Endothelial cell (in vitro differentiated cells): ENCODE data around the gene C1QA. TPM values are rescaled to one million over a fixed set of nuclear protein-coding genes. Genes with fewer than 3 reads are reported as not detected.
A peak's percentile ranks its signal among the peaks of the same experiment; 100 is the strongest.

Experiments
- DNase-seq: peaks from one replicate; pipeline ENCODE4 v3.0.0; 2021; ENCODE audit warnings: low spot score
- H3K27ac Mint-ChIP-seq: one replicate; pipeline ENCODE4 v1.8.0; 2021; ENCODE audit warnings: mixed read lengths, inconsistent platforms; ENCODE audit not compliant: unreplicated experiment
- H3K27me3 Mint-ChIP-seq: one replicate; pipeline ENCODE4 v1.8.0; 2021; ENCODE audit warnings: mild to moderate bottlenecking, moderate library complexity, mixed read lengths, inconsistent platforms; ENCODE audit not compliant: unreplicated experiment
- H3K36me3 Mint-ChIP-seq: one replicate; pipeline ENCODE4 v1.8.0; 2021; ENCODE audit warnings: mild to moderate bottlenecking, low read depth, mixed read lengths, inconsistent platforms; ENCODE audit not compliant: unreplicated experiment
- H3K4me1 Mint-ChIP-seq: one replicate; pipeline ENCODE4 v1.8.0; 2021; ENCODE audit warnings: mild to moderate bottlenecking, mixed read lengths, inconsistent platforms; ENCODE audit not compliant: unreplicated experiment
- H3K4me3 Mint-ChIP-seq: one replicate; pipeline ENCODE4 v1.8.0; 2021; ENCODE audit warnings: mild to moderate bottlenecking, mixed read lengths, inconsistent platforms; ENCODE audit not compliant: unreplicated experiment
- H3K9me3 Mint-ChIP-seq: one replicate; pipeline ENCODE4 v1.8.0; 2021; ENCODE audit warnings: mixed read lengths, inconsistent platforms; ENCODE audit not compliant: unreplicated experiment
- total RNA-seq: library from RNA; stranded (reverse); fragmentation: NEBNext Ultra II Directional; extraction: Animal tissue kit (Norgen Biotek cat#: 25700); gene quantifications from one replicate; pipeline ENCODE4 v1.2.1, GENCODE V29; 2021; ENCODE audit not compliant: unreplicated experiment
- TF ChIP-seq, protein P1 (sequence below): fragments of 200-600 bp; sonication (generic); IDR thresholded peaks from one replicate; pipeline ENCODE4 v1.5.0; 2021; ENCODE audit warnings: antibody characterized with exemption; ENCODE audit not compliant: unreplicated experiment

Gene C1QA
- total RNA-seq, 1 donor from 2014 or later: not detected

DNA sequence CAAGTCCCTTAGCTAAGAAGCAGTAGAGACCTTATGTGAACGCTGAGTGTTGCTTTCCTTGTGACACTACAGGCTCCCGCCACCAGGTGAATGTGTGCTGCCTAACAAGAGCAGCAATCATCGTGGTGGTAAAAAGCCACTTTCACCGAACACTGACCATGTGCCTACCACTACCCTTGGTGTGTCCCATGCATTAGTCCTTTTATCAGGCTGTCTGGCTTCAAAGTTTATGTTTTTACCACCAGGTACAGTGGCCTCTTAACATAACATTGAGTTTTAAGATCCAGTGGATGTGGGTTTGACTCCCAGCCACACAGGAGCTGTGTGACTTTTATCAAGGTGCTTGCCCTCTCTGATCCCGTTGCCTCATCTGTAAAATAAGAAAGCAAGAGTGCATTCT, 18.3 kb downstream of the C1QA start:
- H3K9me3 Mint-ChIP-seq: no peaks in the 10 kb centered on the region
- TF ChIP-seq, protein P1, sequence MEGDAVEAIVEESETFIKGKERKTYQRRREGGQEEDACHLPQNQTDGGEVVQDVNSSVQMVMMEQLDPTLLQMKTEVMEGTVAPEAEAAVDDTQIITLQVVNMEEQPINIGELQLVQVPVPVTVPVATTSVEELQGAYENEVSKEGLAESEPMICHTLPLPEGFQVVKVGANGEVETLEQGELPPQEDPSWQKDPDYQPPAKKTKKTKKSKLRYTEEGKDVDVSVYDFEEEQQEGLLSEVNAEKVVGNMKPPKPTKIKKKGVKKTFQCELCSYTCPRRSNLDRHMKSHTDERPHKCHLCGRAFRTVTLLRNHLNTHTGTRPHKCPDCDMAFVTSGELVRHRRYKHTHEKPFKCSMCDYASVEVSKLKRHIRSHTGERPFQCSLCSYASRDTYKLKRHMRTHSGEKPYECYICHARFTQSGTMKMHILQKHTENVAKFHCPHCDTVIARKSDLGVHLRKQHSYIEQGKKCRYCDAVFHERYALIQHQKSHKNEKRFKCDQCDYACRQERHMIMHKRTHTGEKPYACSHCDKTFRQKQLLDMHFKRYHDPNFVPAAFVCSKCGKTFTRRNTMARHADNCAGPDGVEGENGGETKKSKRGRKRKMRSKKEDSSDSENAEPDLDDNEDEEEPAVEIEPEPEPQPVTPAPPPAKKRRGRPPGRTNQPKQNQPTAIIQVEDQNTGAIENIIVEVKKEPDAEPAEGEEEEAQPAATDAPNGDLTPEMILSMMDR: peak; percentile 41
- no peak overlapping the region for H3K27ac Mint-ChIP-seq
- no peaks in the 10 kb centered on the region for H3K36me3 Mint-ChIP-seq
- H3K27me3 Mint-ChIP-seq: peaks cover 9% of the 10 kb centered on the region
- H3K4me1 Mint-ChIP-seq: no peaks in the 10 kb centered on the region
- DNase-seq: no peak
- H3K4me3 Mint-ChIP-seq: no peak overlapping the region

DNA sequence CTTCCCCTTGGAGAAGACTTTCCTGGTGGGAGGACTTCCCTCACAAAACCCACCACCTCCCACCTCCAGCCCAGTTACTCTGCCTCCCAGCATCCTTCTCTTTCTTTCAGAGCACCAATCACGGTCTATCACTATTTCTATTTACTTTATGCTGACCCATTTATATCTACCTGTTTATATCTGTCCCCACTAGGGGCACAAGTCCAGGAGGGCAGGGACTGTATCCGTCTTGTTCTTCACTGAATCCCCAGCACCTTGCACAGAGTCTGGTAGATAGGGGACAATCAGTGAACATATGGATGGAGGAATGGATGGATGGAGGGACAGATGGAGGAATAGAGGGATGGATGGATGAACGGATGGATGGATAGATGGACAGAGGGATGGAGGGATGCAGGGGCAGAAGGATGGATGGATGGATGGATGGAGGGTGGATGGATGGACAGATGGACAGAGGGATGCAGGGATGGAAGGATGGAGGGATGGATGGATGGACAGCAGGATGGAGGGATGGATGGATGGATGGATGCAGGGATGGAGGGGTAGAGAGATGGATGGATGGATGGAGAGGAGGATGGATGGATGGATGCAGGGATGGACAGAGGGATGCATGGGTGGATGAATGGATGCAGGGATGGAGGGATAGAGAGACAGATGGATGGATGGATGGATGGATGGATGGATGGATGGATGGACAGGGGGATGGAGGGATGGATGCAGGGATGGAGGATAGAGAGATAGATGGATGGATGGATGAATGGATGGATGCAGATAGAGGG, 22.1 kb downstream of the C1QA start:
- no peak for DNase-seq

DNA sequence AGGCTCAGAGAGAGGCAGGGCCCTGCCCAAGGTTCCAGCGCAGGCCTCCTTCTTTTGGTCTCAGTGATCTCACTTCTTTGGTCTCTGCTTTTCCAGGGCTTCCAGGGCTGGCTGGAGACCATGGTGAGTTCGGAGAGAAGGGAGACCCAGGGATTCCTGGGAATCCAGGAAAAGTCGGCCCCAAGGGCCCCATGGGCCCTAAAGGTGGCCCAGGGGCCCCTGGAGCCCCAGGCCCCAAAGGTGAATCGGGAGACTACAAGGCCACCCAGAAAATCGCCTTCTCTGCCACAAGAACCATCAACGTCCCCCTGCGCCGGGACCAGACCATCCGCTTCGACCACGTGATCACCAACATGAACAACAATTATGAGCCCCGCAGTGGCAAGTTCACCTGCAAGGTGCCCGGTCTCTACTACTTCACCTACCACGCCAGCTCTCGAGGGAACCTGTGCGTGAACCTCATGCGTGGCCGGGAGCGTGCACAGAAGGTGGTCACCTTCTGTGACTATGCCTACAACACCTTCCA, 24.4 kb downstream of the C1QA start:
- H3K27ac Mint-ChIP-seq: no peak overlapping the region
- H3K4me3 Mint-ChIP-seq: no peak overlapping the region
- no peaks in the 10 kb centered on the region for H3K9me3 Mint-ChIP-seq
- no peaks in the 10 kb centered on the region for H3K4me1 Mint-ChIP-seq
- DNase-seq: no peak
- H3K27me3 Mint-ChIP-seq: peaks cover 13% of the 10 kb centered on the region
- H3K36me3 Mint-ChIP-seq: no peaks in the 10 kb centered on the region
- TF ChIP-seq, protein P1: no peak

More for the DNA sequence above, 22.1 kb downstream of the C1QA start:
- Mint-ChIP-seq H3K9me3 (no peaks in the 10 kb centered on the region), H3K27me3 (peaks cover 9% of the 10 kb centered on the region), H3K36me3 (no peaks in the 10 kb centered on the region), H3K27ac (no peak overlapping the region), H3K4me1 (no peaks in the 10 kb centered on the region), H3K4me3 (no peak overlapping the region)
- TF ChIP-seq, protein P1: peak; percentile 31

DNA sequence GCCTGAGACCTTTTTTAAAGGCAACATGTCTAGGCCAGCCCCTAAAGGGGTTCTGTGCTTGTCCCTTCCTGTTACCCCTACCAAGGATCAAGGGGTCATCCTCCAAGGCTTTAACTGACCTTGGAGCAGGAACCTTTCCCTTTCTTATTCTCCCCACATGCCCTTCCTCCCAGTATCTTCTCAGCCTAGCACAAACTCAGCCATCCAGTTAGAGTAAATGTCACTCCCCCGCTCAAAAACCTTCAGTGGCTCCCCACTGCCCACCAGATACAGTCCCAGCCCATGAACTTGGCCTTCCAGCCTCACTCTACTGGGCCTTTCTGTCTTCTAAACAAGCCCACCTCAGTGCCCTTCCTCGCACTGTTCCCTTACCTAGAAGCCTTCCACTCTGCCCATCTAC, 25.5 kb downstream of the C1QA start:
- TF ChIP-seq, protein P1: no peak
- Mint-ChIP-seq H3K36me3 (no peaks in the 10 kb centered on the region), H3K27me3 (peaks cover 14% of the 10 kb centered on the region), H3K9me3 (no peaks in the 10 kb centered on the region), H3K4me3 (no peak overlapping the region), H3K4me1 (no peaks in the 10 kb centered on the region), H3K27ac (peak overlapping the region; percentile 53)
- DNase-seq: no peak

DNA sequence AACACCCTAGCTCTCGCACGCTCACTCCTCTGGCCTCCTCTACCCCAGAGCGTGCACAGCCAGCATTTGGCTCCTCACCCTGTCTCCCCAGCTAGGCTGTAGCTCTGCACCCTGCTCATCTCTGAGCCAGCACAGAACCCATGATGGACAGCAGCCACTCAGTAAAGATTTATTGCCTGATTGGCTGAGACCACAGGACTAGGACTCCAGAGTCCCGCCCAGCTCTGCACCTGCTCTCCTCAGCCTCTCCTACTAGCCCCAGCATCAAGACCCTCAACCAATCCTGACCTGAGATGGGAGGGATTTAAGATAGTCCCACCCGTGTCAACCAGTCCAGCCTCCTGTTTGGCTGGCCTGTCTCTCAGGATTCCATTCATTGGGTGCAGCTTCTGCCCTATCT, 25.9 kb downstream of the C1QA start:
- DNase-seq: no peak
- H3K27me3 Mint-ChIP-seq: peaks cover 14% of the 10 kb centered on the region
- H3K4me1 Mint-ChIP-seq: no peaks in the 10 kb centered on the region
- peak overlapping the region; percentile 53 for H3K27ac Mint-ChIP-seq
- TF ChIP-seq, protein P1: no peak
- H3K36me3 Mint-ChIP-seq: no peaks in the 10 kb centered on the region
- no peaks in the 10 kb centered on the region for H3K9me3 Mint-ChIP-seq
- no peak overlapping the region for H3K4me3 Mint-ChIP-seq
